Stimulated activated CD8-positive, alpha-beta memory T cell treated with anti-CD3 and anti-CD28 coated beads, Interleukin-4, amount 100 ng/mL, for 1 hour (primary cell): ENCODE data around the gene B3GALNT2.

Source experiments
- DNase-seq, 2 donors: peaks; one replicate each; pipeline ENCODE4 v3.0.0-alpha.2; 2020; ENCODE audit warnings: low read depth in 2 of 2, low spot score in 1 of 2

B3GALNT2 gene

DNA sequence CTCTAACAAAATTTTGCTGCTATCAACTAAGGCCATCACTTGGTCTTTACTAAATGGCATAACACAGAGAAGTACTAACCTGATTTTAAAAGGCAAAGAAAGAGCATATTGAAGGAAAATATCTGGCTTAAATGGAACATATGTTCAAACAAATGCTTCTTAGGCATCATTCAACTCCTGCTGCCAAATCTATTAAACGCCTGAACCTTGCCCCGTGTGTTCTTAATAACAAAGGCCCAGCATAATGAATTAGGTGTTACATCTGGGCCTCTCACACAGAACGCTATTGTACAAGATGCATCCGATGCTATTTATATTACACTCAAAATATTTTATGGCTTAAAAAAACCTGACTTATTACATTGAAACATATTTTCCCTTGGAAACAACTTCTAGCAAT, 48.4 kb downstream of the B3GALNT2 start:
- no peak for DNase-seq

DNA sequence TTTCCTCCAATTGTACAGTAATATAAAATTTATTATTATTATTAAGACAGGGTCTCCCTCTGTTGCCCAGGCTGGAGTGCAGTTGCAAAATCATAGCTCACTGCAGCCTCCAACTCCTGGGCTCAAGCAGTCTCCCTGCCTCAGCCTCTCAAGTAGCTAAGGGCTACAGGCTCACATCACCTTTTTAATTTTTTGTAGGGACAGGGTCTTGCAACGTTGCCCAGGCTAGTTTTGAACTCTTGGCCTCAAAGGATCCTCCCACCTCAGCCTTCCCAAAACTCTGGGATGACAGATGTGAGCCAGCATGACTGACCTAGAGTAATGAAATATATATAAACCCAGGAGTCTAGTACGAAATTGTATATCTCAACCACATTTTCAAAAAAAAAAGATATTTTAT, 49.2 kb downstream of the B3GALNT2 start:
- DNase-seq, result no peak

GRCh38 chr1:235454021-235454420, 50.2 kb downstream of the B3GALNT2 start:
- DNase-seq, result no peak

- DNase-seq, result no peak
These were observed 53.3 kb downstream of the B3GALNT2 start for GRCh38 chr1:235450886-235451483.

- DNase-seq, result no peak
These were observed 53.8 kb downstream of the B3GALNT2 start for GRCh38 chr1:235450433-235450832.

- no peak for DNase-seq
These were observed 55.6 kb downstream of the B3GALNT2 start for GRCh38 chr1:235448616-235449015.

DNA sequence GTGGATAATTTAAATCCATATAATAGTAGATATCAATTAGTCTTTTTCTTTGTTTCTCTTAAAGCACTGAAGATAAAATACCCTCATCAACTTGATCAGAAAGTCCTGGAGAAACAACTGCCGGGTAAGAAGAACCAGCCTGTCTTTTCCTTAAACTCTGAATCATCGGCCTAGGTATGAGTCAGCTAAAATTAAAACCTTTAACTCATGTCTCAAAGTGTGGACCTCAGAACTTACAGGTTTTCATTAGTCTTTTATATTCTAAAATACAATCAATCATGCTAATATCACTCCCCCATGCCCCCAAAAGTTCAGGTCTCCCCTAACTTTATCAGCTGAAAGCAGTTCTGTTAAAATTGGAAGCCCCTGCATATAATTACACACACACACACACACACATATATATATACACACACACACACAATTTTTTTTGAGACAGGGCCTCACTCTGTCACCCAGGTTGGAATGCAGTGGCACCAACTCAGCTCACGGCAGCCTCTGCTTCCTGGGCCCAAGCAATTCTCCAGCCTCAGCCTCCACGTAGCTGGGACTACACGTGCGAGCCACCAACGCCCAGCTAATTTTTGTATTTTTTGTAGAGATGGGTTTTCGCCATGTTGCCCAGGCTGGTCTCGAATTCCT, 61.3 kb downstream of the B3GALNT2 start:
- DNase-seq, result no peak

DNA sequence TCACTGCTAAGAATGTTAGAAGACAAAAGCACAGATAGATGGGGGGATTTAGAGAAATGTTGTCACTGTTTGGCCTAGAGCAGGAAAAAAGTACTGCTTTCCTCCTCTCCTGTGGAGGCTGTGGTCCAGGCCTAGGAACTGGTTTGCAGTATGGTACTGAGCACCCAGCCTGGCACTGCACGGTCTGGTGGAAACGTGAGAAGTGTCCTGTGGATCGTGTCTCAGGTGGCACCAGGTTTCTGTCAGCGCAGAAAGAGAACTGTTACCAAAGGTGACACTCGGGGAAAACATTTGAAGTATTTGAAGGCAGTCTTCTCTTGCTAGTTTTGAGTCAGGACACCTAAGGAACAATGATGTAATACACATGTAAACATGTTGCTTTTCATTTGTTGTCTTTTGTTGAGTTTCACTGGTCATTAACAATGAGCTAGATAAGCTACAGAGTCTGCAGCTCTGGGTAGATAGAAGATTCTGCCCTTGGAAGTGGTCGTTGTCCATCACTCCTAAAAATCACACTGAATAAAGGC, 63.0 kb downstream of the B3GALNT2 start:
- DNase-seq, result no peak

DNA sequence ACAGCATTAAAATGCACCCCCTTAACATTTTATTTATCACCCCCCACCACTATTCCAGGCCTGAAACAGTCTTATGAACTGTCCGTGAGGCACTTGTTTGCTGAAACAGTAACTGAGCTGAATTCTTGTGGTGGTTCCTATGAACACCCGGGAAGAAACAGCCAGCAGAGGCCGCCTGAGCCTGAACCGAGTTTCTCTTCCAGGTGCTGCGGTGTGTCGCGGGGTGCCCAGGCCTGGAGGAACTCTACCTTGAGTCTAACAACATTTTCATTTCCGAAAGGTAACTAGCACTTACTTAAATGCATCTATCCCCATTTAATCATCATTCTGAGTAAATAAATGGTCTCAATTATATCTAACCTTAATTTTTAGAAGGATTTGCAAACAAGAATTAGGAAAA, 70.3 kb downstream of the B3GALNT2 start:
- DNase-seq, result no peak

DNA sequence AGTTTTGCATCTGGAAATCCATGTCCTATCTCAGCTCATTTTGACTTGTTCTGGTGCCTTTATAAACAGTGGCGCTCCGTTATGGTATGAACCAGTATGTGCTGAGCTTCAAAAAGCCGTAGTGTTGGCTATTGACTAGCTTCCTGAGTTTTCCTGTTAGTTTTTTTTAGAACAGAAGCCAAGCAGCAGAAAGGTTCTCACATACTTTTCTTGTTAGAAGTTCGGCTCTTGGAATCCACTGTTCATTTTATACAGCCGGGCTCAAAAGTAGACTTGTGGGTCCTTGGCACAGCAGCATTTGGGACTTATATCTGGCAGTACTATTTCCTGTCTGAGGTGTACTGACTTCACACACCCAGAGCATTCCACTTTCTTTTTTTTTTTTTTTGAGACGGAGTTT, 73.3 kb downstream of the B3GALNT2 start:
- no peak for DNase-seq

DNA sequence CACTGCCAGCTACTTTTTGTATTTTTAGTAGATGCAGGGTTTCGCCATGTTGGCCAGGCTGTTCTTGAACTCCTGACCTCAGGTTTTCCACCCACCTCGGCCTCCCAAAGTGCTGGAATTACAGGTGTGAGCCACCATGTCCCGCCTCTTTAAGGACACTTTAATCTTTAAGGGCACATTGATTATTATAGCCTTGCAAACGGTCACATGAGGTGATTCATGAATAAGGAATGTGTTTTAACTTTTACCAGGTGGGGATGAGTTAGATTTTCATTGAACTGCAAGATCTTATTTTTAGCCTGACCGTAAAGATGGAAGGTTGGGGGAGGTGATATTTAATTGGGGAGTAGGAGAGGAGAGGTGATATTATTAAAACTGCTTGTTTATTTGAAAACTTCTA, 75.1 kb downstream of the B3GALNT2 start:
- DNase-seq, result no peak

DNA sequence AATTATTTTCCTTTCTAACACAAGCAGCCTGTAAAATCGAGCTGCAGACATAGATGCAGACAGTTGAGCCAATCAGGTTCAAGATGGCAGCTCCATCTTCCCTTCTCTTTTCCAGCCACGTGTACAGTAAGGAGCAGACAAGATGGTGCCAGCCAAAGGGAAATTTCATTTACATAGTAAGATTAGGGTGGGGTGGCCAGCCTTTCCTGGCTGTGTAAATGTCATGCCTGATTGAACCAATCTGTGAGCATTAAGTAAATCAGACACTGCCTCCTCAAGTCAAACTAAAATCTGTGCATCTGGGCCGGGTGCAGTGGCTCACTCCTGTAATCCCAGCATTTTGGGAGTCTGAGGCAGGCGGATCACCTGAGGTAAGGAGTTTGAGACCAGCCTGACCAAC, 76.8 kb downstream of the B3GALNT2 start:
- no peak for DNase-seq

DNA sequence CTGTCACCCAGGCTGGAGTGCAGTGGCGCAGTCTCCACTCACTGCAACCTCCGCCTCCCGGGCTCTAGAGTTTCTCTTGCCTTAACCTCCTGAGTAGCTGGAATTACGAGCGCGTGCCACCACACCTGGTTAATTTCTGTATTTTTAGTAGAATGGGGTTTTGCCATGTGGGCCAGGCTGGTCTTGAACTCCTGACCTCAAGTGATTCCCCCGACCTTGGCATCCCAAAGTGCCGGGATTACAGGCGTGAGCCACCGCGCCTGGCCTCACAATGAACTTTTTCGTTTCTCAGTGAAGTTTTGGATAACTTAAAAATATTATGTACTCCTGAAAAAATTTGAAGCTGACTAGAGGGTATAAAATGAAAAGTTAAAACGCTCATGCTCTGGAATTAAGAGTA, 77.6 kb downstream of the B3GALNT2 start:
- no peak for DNase-seq

DNA sequence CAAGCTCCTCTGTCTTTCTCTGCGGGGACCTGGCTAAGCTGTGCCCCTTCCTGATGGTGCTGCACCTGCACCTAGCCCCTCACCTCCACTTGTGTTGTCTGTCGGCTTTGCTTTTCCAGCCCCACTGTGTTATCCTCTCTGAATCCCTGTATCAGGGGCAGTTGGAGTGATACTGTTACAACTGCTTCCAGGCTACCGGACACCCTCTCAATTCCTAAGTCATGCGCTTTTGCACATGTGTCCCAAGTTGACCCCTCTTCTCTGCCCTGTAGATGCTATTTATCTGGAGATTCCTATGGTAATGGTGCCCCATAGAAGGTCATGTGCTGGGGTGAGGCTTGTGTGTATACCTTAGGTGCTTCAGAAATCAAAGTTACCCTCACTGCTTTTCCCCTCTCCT, 78.1 kb downstream of the B3GALNT2 start:
- DNase-seq, result no peak

DNA sequence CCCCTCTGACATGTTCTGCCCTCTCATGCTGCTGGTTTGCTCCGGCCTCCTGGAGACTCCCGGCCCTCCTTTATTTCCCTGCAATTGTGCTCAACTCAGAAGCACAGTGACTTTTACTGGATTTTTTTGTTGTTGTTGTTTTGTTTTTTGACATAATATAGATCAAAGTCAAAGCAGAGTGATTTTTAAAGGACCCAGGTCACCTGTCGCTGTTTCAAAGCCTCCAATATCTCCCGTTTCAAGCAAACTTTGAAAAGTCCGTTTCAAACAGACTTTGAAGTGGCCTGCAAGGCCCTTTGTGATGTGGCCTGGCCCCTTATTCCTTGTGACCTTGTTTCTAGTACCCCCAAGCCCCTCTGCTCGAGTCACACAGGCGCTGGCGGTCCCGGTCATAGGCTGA, 78.9 kb downstream of the B3GALNT2 start:
- no peak for DNase-seq

- no peak for DNase-seq
These were observed 80.2 kb downstream of the B3GALNT2 start for GRCh38 chr1:235424092-235424491.

- DNase-seq, result peak in 1 of 2 donors; percentile 5
These were observed 81.0 kb downstream of the B3GALNT2 start for GRCh38 chr1:235423214-235423652.

DNA sequence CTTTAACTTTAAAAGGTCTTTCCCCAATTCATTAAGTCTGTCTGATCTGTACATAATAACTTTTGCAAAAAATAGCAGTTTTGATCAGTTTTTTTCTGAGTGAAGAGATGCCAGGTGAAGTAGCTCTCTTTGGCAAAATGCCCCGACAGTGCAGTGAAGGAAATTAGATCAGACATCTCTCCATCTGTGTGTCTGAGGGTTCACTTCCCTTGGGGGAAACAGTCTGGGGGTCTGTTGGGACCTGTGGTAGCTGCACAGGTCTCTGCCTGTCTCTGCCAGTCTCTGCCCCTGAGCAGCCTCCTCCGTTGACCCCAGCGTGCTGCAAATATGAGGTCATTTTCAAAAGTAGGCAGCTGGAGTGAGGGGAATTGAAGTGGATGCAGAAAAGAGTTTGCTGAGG, 82.5 kb downstream of the B3GALNT2 start:
- no peak for DNase-seq

DNA sequence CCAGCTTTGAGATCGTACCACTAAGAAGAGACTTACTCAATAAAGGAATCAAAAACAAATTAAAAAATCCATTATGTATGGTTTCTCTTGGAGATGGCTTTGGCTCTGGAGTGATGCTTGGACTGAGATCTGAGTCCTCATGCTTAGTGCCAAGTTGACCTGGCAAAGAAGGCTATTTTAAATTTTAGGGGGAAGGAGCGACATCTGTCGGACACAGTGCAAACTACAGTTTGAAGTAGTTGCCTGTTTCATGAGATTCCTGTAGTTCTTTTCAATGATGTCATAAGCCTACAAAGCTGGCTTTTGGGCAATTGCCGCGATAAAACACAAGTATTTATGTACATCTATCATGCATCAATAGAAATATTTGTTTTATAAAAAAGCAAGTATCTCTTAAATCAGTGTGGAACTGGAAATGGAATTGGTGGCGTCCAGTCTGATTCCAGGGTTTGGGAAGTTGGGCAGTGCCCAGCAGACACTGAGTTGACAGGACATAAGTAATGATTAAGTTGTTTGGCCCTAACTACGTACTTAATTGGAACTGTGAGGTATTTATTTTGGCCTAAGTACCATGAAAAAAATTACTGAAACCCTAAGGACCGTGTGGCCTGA, 87.1 kb downstream of the B3GALNT2 start:
- peak in 1 of 2 donors; percentile 39 for DNase-seq

- DNase-seq, result no peak
These were observed 87.6 kb downstream of the B3GALNT2 start for GRCh38 chr1:235416662-235417049.

DNA sequence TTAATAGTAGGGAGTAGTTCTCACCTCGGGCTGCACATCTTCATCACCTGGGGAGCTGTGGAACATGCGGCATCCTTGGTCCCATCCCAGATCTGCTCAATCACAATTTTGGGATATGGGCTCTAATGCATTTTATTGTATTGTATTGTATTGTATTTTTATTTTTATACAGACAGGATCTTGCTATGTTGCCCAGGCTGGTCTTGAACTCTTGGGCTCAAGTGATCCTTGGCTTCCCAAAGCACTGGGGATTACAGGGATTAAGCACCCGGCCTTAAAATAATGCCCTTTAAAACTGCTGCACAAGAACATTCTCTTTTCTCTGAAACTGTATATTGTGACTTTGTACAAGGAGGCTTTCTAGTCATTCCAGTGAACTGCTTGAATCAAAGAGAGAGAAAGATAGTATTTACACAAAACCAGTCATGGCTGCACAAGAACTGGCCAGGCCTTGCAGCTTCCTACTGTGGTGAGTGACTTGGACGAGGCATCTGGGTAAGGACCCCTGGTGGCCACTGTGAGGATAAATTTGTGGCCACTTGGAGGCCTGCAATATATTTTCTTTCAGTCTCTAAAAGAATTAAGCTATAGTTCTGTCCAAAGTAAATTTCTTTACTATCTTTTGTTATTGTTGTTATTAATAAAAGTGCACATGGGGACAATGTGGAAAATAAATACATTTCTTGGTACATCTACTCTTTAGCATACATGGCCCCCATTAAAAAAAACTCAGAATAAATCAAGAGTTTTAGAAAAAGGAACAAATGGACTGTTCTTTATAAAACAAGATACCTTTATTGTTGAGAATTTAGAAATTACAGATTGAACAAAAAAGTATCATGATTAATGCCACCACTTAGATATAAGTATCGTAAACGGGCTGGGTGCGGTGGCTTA, 89.0 kb downstream of the B3GALNT2 start:
- peak; percentile 16 to 44 for DNase-seq
